Measurements from ENCODE around the gene CTSL.

Gene CTSL

DNA sequence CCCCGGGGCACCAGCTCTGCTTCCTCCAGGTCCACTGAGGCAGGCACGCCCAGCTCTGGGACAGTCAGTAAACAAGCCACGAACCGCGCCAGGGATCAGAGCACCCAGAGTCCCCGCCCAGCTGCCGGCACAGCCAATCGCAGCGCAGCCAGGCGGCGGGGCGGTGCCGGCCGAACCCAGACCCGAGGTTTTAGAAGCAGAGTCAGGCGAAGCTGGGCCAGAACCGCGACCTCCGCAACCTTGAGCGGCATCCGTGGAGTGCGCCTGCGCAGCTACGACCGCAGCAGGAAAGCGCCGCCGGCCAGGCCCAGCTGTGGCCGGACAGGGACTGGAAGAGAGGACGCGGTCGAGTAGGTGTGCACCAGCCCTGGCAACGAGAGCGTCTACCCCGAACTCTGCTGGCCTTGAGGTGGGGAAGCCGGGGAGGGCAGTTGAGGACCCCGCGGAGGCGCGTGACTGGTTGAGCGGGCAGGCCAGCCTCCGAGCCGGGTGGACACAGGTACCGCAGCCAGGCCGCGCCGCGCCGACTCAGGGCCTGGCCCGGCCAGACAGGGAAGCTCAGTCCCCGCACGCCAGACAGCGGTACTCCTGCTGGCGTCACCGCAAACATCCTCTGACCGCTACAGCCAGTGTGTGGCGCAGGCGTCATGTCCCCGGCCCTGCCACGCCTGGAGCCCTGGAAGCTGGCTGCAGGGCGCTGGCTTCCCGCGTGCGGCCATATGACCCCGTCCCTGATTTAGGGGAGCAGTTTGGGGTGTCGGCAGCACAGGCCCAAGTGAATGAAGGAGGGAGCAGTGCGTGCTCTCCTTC lies at the start of gene CTSL:
Gene CTSL, plus strand, starts transcription at position 220 of the 810 bp plus-strand sequence. CDS start 1,485 bp downstream, outside the sequence.
- no peaks in the 10 kb centered on the region for H3K9me3 ChIP-seq (ENCODE audit: insufficient read depth, low read length)

GRCh38 chr9:87676976-87677775 lies 48.7 kb upstream of the CTSL start:
- no peak for TF ChIP-seq EZH2phosphoT487 (conservative IDR thresholded peaks at IDR 0.05; ENCODE audit: low read length)
- TF ChIP-seq, protein P1, sequence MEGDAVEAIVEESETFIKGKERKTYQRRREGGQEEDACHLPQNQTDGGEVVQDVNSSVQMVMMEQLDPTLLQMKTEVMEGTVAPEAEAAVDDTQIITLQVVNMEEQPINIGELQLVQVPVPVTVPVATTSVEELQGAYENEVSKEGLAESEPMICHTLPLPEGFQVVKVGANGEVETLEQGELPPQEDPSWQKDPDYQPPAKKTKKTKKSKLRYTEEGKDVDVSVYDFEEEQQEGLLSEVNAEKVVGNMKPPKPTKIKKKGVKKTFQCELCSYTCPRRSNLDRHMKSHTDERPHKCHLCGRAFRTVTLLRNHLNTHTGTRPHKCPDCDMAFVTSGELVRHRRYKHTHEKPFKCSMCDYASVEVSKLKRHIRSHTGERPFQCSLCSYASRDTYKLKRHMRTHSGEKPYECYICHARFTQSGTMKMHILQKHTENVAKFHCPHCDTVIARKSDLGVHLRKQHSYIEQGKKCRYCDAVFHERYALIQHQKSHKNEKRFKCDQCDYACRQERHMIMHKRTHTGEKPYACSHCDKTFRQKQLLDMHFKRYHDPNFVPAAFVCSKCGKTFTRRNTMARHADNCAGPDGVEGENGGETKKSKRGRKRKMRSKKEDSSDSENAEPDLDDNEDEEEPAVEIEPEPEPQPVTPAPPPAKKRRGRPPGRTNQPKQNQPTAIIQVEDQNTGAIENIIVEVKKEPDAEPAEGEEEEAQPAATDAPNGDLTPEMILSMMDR (IDR thresholded peaks at IDR 0.05; ENCODE audit: insufficient read depth, low read length, poor library complexity, severe bottlenecking), result no peak
- H4K20me1 ChIP-seq (ENCODE audit: low read depth, low read length), result no peaks in the 10 kb centered on the region
- no peaks in the 10 kb centered on the region for H3K36me3 ChIP-seq (ENCODE audit: low read length)
- no peaks in the 10 kb centered on the region for H3K27me3 ChIP-seq (ENCODE audit: low read length)
- no peak overlapping the region for H3K4me3 ChIP-seq (ENCODE audit: insufficient read depth, low read length, poor library complexity, severe bottlenecking)
- no peak overlapping the region for H3K27ac ChIP-seq (ENCODE audit: low read depth, low read length)
- H3K9me3 ChIP-seq (ENCODE audit: insufficient read depth, low read length), result no peaks in the 10 kb centered on the region
- no peak overlapping the region for H3K9ac ChIP-seq (ENCODE audit: low read length)
- no peaks in the 10 kb centered on the region for H3K9me2 ChIP-seq (replicated peaks; ENCODE audit: insufficient read depth, low read length)
- no peak overlapping the region for H3K4me2 ChIP-seq (ENCODE audit: low read depth, low read length, poor library complexity, severe bottlenecking)
- H3K79me2 ChIP-seq (ENCODE audit: insufficient read depth, low read length), result no peaks in the 10 kb centered on the region
- H2AFZ ChIP-seq (ENCODE audit: low read depth, low read length, severe bottlenecking), result no peak overlapping the region
- H3F3A ChIP-seq (ENCODE audit: insufficient read depth), result no peaks in the 10 kb centered on the region

More for the DNA sequence above, at the start of gene CTSL:
- Histone ChIP-seq H3K4me2 (ENCODE audit: low read depth, low read length, poor library complexity, severe bottlenecking) (no peak within 1 kb of the TSS), H3K9ac (ENCODE audit: low read length) (no peak within 1 kb of the TSS), H2AFZ (ENCODE audit: low read depth, low read length, severe bottlenecking) (no peak within 1 kb of the TSS), H3K4me3 (ENCODE audit: insufficient read depth, low read length, poor library complexity, severe bottlenecking) (no peak within 1 kb of the TSS), H3K27me3 (ENCODE audit: low read length) (no peaks in the 10 kb centered on the region), H3K9me2 (replicated peaks; ENCODE audit: insufficient read depth, low read length) (no peaks in the 10 kb centered on the region), H3F3A (ENCODE audit: insufficient read depth) (no peaks in the 10 kb centered on the region), H3K79me2 (ENCODE audit: insufficient read depth, low read length) (no peaks in the 10 kb centered on the region), H3K27ac (ENCODE audit: low read depth, low read length) (no peak within 1 kb of the TSS), H3K36me3 (ENCODE audit: low read length) (no peaks in the 10 kb centered on the region), H4K20me1 (ENCODE audit: low read depth, low read length) (no peaks in the 10 kb centered on the region)
- TF ChIP-seq, protein P1 (IDR thresholded peaks at IDR 0.05; ENCODE audit: insufficient read depth, low read length, poor library complexity, severe bottlenecking), result no peak
- TF ChIP-seq EZH2phosphoT487 (conservative IDR thresholded peaks at IDR 0.05; ENCODE audit: low read length), result no peak

DNA sequence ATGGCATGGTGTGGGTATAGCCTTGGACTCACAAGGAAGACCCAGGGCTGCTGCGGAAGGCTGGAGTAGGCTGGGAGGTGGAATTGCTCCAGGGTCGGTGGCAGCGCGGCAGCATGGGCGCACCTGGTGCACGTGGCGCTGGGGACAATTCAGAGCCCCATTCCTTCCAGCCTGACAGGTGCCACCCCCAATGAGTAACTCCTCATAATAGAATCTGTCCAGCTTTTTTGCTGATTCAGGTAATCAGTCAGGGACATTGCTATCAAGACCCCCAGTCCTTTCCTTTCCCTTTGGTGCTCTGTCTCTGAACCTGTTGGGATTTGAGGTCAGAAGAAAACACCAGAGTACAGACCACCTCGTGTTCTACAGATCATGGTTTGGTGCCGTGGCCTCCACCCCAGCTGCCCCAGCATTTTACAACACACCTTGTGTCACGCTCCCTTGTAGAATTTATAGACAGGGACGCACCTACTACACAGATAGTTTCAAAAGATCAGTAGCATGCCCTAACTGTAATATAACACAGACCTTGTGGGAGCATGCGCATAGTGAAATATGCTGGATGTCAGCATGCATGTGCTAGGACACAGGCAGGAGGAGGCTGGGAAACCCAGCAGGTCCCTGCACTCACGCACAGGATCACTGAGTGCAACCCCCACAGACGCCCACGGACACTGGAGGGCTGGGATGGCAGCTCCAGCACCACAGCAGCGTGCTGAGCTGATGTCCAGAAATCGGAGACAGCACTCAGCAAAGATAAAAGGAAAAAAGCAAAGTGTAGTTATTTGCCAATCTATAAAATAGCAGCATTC lies 47.9 kb upstream of the CTSL start:
- H3K9me2 ChIP-seq (replicated peaks; ENCODE audit: insufficient read depth, low read length), result no peaks in the 10 kb centered on the region
- no peak overlapping the region for H2AFZ ChIP-seq (ENCODE audit: low read depth, low read length, severe bottlenecking)
- no peaks in the 10 kb centered on the region for H3K27me3 ChIP-seq (ENCODE audit: low read length)
- H3F3A ChIP-seq (ENCODE audit: insufficient read depth), result no peaks in the 10 kb centered on the region
- no peaks in the 10 kb centered on the region for H3K36me3 ChIP-seq (ENCODE audit: low read length)
- no peak overlapping the region for H3K4me3 ChIP-seq (ENCODE audit: insufficient read depth, low read length, poor library complexity, severe bottlenecking)
- no peaks in the 10 kb centered on the region for H3K9me3 ChIP-seq (ENCODE audit: insufficient read depth, low read length)
- TF ChIP-seq, protein P1 (IDR thresholded peaks at IDR 0.05; ENCODE audit: insufficient read depth, low read length, poor library complexity, severe bottlenecking), result no peak
- TF ChIP-seq EZH2phosphoT487 (conservative IDR thresholded peaks at IDR 0.05; ENCODE audit: low read length), result no peak
- no peak overlapping the region for H3K27ac ChIP-seq (ENCODE audit: low read depth, low read length)
- no peaks in the 10 kb centered on the region for H4K20me1 ChIP-seq (ENCODE audit: low read depth, low read length)
- H3K9ac ChIP-seq (ENCODE audit: low read length), result no peak overlapping the region
- no peak overlapping the region for H3K4me2 ChIP-seq (ENCODE audit: low read depth, low read length, poor library complexity, severe bottlenecking)
- H3K79me2 ChIP-seq (ENCODE audit: insufficient read depth, low read length), result no peaks in the 10 kb centered on the region
